Measurements from ENCODE around the gene ZBTB7A. TPM values are rescaled to one million over a fixed set of nuclear protein-coding genes. Genes with fewer than 3 reads are reported as not detected.

The ZBTB7A gene
- total and polyA plus RNA-seq, 2 of the 4 experiments (the other 2 are of a cell fraction) = 3.2 to 10.3 TPM

- Histone ChIP-seq H2AK9ac (replicated peaks; ENCODE audit: low read depth, low read length, poor library complexity) (no peak overlapping the region), H3K27me3 (ENCODE audit: control insufficient read depth, insufficient read depth, low read length) (no peaks in the 10 kb centered on the region), H2AFZ (replicated peaks; ENCODE audit: low read length, poor library complexity) (no peak overlapping the region), H3K4me1 (ENCODE audit: control insufficient read depth, insufficient read depth, low read length) (peaks cover 22% of the 10 kb centered on the region), H3K4ac (ENCODE audit: low read depth, low read length) (no peak overlapping the region), H3K79me1 (ENCODE audit: low read depth in 1 of 2, low read length in 2 of 2) (peaks cover 28 to 87% of the 10 kb centered on the region in 2 experiments), H3K9ac (ENCODE audit: low read depth, low read length) (no peak overlapping the region), H3K18ac (ENCODE audit: low read depth, low read length) (no peak overlapping the region), H4K91ac (ENCODE audit: insufficient read depth, low read depth, low read length) (no peak overlapping the region), H4K20me1 (ENCODE audit: insufficient read depth, low read length) (peaks cover 92% of the 10 kb centered on the region), H2BK15ac (ENCODE audit: low read depth, low read length) (no peak overlapping the region), H4K5ac (ENCODE audit: low read depth, low read length) (no peak overlapping the region), H3K4me2 (ENCODE audit: low read depth, low read length) (no peak overlapping the region), H2BK120ac (ENCODE audit: low read depth, low read length) (no peak overlapping the region), H2BK5ac (ENCODE audit: low read depth, low read length, poor library complexity, severe bottlenecking) (no peak overlapping the region), H2AK5ac (ENCODE audit: low read depth, low read length) (no peak overlapping the region), H3K36me3 (ENCODE audit: control insufficient read depth, insufficient read depth, low read length) (peaks cover 40% of the 10 kb centered on the region), H3K9me3 (ENCODE audit: control insufficient read depth, insufficient read depth, low read length) (no peaks in the 10 kb centered on the region), H3K56ac (ENCODE audit: extremely low read depth, insufficient read depth, low read length) (no peak overlapping the region), H3K9me1 (ENCODE audit: insufficient read depth, low read length) (no peaks in the 10 kb centered on the region), H3K27ac (ENCODE audit: insufficient read depth, low read length) (no peak overlapping the region), H4K8ac (ENCODE audit: low read depth in 2 of 2, low read length in 2 of 2) (no peak overlapping the region), H2BK20ac (ENCODE audit: low read depth, low read length) (no peak overlapping the region), H3K23ac (ENCODE audit: low read depth, low read length) (no peak overlapping the region), H3K14ac (replicated peaks; ENCODE audit: low read depth, low read length) (no peak overlapping the region), H3K4me3 (ENCODE audit: insufficient read depth, low read depth, low read length) (no peak overlapping the region)
- dilution Hi-C loops (cut with HindIII; ENCODE audit: low sequenced_read_pairs, unreplicated experiment) = no loop called here
- BruUV-seq (replicated peaks) = no TSS peak
- ChIA-PET POLR2A (ENCODE audit: unreplicated experiment) (interaction anchor here (0.5 kb wide), 1 partner anchor 252 kb away, joined by 3 read pairs; no protein-coding TSS in a partner anchor), CTCF (interaction anchor here (0.6 kb wide), 1 partner anchor 125 kb away, joined by 7 read pairs; no protein-coding TSS in a partner anchor)
- WGBS, 2 experiments (ENCODE audit: extremely low coverage in 2 of 2, insufficient read length in 1 of 2) = 93% methylated on average over 16 of the region's 27 CpGs; no CpG with 5 or more reads in 1 of the 2 experiments
- intact Hi-C loops (cut with micrococcal nuclease) = no loop called here
- in situ Hi-C loops (cut with MboI; ENCODE audit: low sequenced_read_pairs) = no loop called here
- DNase-seq = no peak
- no peak for ATAC-seq (ENCODE audit: low read depth)
- no peak for TF ChIP-seq POLR2A (IDR thresholded peaks at IDR 0.05; ENCODE audit: low read depth, low read length)
- TF ChIP-seq CHD1 (IDR thresholded peaks at IDR 0.05; ENCODE audit: low read depth, low read length) = no peak
- no peak for TF ChIP-seq CTCF (conservative IDR thresholded peaks at IDR 0.05; ENCODE audit: low read depth, low read length)
- no peak for TF ChIP-seq RCOR1 (IDR thresholded peaks at IDR 0.05; ENCODE audit: insufficient replicate concordance, low read length)
- TF ChIP-seq SMC3 (IDR thresholded peaks at IDR 0.05; ENCODE audit: low read depth, low read length) = no peak
- no peak for TF ChIP-seq RFX5 (IDR thresholded peaks at IDR 0.05; ENCODE audit: low read depth, low read length)
- TF ChIP-seq MAFK (IDR thresholded peaks at IDR 0.05; ENCODE audit: low read depth, low read length) = no peak
- no peak for TF ChIP-seq FOS (IDR thresholded peaks at IDR 0.05; ENCODE audit: low read depth, low read length)
- TF ChIP-seq RAD21 (IDR thresholded peaks at IDR 0.05; ENCODE audit: low read length) = no peak
- TF ChIP-seq CEBPB (IDR thresholded peaks at IDR 0.05; ENCODE audit: low read depth, low read length) = no peak
- no peak for TF ChIP-seq BHLHE40 (IDR thresholded peaks at IDR 0.05; ENCODE audit: low read depth, low read length)
- TF ChIP-seq USF2 (IDR thresholded peaks at IDR 0.05; ENCODE audit: low read depth, low read length) = no peak
- TF ChIP-seq MXI1 (IDR thresholded peaks at IDR 0.05; ENCODE audit: borderline replicate concordance, low read depth, low read length) = no peak
Measured at GRCh38 chr19:4012092-4012974, 54.4 kb downstream of the ZBTB7A start.
